Measurements from ENCODE around the gene TSPAN14.
"Not testable (repeated sequence)": the region's sequence is repeated elsewhere in the genome, so short reads cannot be mapped to it uniquely, and the experiment has no call there.

TSPAN14 gene

GRCh38 chr10:80453842-80454512 is at the start of gene TSPAN14:
Gene TSPAN14, plus strand, starts transcription at chr10:80454310. Its CDS starts 34,924 bp downstream, at chr10:80489234.
- DNase-seq = peak; percentile 86

GRCh38 chr10:80405035-80405434 is 49.1 kb upstream of the TSPAN14 start:
- DNase-seq = no peak

GRCh38 chr10:80405626-80406025 is 48.5 kb upstream of the TSPAN14 start:
- DNase-seq = no peak

GRCh38 chr10:80406204-80406603 is 47.9 kb upstream of the TSPAN14 start:
- no peak for DNase-seq

- peak; percentile 44 for DNase-seq
These were observed 46.3 kb upstream of the TSPAN14 start for GRCh38 chr10:80407812-80408241.

- DNase-seq = peak; percentile 86
These were observed 45.6 kb upstream of the TSPAN14 start, which contains the start of gene PRXL2A for GRCh38 chr10:80408242-80409101. Gene PRXL2A, plus strand, starts transcription at chr10:80408551. Its CDS starts 11,917 bp downstream, at chr10:80420468.

GRCh38 chr10:80409121-80409520 is 45.0 kb upstream of the TSPAN14 start:
- DNase-seq = no peak

GRCh38 chr10:80410122-80410521 is 44.0 kb upstream of the TSPAN14 start:
- no peak for DNase-seq

- DNase-seq = no peak
These were observed 43.4 kb upstream of the TSPAN14 start for GRCh38 chr10:80410578-80411145.

GRCh38 chr10:80411267-80411668 is 42.8 kb upstream of the TSPAN14 start:
- DNase-seq = no peak

- no peak for DNase-seq
These were observed 42.4 kb upstream of the TSPAN14 start for GRCh38 chr10:80411681-80412220.

GRCh38 chr10:80412486-80412885 is 41.6 kb upstream of the TSPAN14 start:
- DNase-seq = no peak

- DNase-seq = no peak
These were observed 40.7 kb upstream of the TSPAN14 start for GRCh38 chr10:80413271-80413996.

GRCh38 chr10:80414142-80414895 is 39.8 kb upstream of the TSPAN14 start:
- no peak for DNase-seq

- DNase-seq = no peak
These were observed 38.2 kb upstream of the TSPAN14 start for GRCh38 chr10:80415734-80416478.

GRCh38 chr10:80416479-80417098 is 37.5 kb upstream of the TSPAN14 start:
- DNase-seq = no peak

- not testable (repeated sequence) for DNase-seq
These were observed 36.9 kb upstream of the TSPAN14 start for GRCh38 chr10:80417256-80417655.

GRCh38 chr10:80421050-80421706 is 32.9 kb upstream of the TSPAN14 start:
- DNase-seq = no peak

- no peak for DNase-seq
These were observed 32.2 kb upstream of the TSPAN14 start for GRCh38 chr10:80421707-80422536.
